SK-N-MC (cell line): ENCODE data around the gene XDH.

Experiments
- DNase-seq: peaks from one replicate; pipeline ENCODE4 v3.0.0-alpha.2; 2011; ENCODE audit warnings: low read depth, low spot score
- H3K27ac ChIP-seq: fragments of 200-600 bp; sonication (generic); 2 replicates; pipeline ENCODE4 v1.5.1; 2016; ENCODE audit warnings: mixed run types
- H3K36me3 ChIP-seq: fragments of 200-600 bp; sonication (generic); 2 replicates; pipeline ENCODE4 v1.6.1; 2017; ENCODE audit warnings: antibody characterized with exemption, low read length, mixed read lengths; ENCODE audit not compliant: insufficient read depth
- H3K4me3 ChIP-seq: fragments of 200-600 bp; sonication (generic); 2 replicates; pipeline ENCODE4 v1.5.1; 2016
- H3K9ac ChIP-seq: fragments of 200-600 bp; sonication (generic); 2 replicates; pipeline ENCODE4 v1.8.0; 2017; ENCODE audit warnings: mixed run types, mixed read lengths; ENCODE audit not compliant: insufficient read length
- H3K9me3 ChIP-seq: fragments of 200-600 bp; sonication (generic); 2 replicates; pipeline ENCODE4 v1.6.1; 2017; ENCODE audit warnings: low read depth, mild to moderate bottlenecking, antibody characterized with exemption, low read length, moderate library complexity, mixed read lengths
- EZH2 ChIP-seq: fragments of 200-600 bp; sonication (generic); IDR thresholded peaks from one replicate; pipeline ENCODE4 v1.6.1; 2017; ENCODE audit warnings: antibody characterized with exemption
- FOXP2 ChIP-seq: optimal IDR thresholded peaks from 2 replicates; pipeline ENCODE3; 2011; ENCODE audit warnings: mild to moderate bottlenecking, moderate library complexity; ENCODE audit not compliant: insufficient read depth; ENCODE audit errors: extremely low read length, control extremely low read depth
- POLR2AphosphoS5 ChIP-seq: IDR thresholded peaks from 2 replicates; pipeline ENCODE4 v1.6.1; 2012; ENCODE audit warnings: mild to moderate bottlenecking, low read depth, low read length, borderline replicate concordance

XDH gene

DNA sequence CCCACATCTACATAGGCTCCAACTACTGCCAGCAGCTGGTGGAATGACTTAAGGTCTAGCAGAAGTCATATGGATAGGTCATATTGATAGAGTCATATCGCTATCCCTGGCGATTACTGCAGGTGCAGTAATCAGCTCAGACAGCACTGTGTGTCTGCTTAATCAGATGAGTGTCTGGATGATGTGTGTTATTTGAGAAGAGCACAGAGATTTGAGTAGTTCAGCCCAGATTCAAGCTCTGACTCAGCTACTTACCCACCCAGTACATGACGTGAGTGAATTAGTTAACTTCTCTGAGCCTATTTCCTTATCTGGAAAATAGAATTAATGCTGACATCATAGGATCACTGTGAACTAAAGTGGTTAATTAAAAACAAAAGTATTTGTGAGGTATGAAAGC lies 101.6 kb downstream of the XDH start:
- Histone ChIP-seq H3K9ac (no peak overlapping the region), H3K27ac (no peak overlapping the region), H3K9me3 (no peaks in the 10 kb centered on the region), H3K36me3 (no peaks in the 10 kb centered on the region), H3K4me3 (no peak overlapping the region)
- TF ChIP-seq EZH2 (no peak), POLR2AphosphoS5 (no peak), FOXP2 (no peak)
- DNase-seq: no peak

DNA sequence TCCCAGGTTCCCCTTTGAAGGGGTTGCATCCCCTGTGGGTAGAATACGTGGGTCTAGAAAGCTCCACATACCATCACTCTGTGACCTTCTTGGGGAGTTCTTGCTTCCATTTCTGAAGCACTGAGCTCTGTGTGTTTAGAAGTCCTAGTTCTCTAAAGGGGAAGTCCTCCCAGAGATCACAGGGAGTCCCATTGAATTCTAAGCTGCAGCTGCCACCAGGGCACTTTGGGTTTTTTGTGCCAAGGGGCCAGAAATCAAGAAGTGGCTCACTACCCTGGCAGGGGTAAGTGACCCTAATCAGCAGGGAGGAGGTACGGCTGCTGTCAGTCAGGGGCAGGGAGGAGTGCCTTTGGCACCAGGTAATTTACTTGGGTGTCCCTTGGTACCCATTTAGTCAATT lies 109.7 kb downstream of the XDH start:
- DNase-seq: no peak
- no peak overlapping the region for H3K27ac ChIP-seq
- no peaks in the 10 kb centered on the region for H3K36me3 ChIP-seq
- no peak overlapping the region for H3K9ac ChIP-seq
- TF ChIP-seq POLR2AphosphoS5 (no peak), FOXP2 (no peak), EZH2 (no peak)
- no peak overlapping the region for H3K4me3 ChIP-seq
- no peaks in the 10 kb centered on the region for H3K9me3 ChIP-seq

DNA sequence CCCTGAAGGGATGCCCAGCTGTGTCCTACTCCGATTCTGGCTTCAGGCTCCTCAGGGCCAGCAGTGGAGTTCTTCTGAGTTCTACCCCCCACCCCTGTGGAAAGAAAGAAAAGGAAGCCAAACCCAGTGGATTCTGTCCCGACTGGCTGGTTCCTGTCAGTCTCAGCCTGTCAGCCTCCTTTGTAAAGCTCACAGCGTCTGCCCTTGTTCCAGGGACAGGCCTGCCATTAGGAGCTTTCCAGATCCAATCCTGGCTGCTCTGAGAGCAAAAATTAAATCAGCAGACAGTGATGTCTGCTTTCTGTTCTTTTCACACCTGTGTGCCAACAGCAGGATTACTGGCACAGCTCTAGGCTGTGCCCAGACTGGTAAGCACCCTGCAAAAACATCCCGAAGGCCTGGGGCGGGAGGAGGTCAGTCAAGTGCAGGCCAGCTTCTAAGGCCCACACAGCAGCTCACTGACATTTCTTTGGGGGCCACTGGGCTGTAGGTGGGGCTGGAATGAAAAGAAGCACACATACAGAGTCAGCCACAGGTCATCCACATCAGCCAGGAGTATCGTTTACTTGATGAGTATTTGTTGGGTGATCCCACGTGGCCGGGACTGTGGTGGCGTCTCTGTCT lies 111.5 kb downstream of the XDH start:
- Histone ChIP-seq H3K9ac (no peak overlapping the region), H3K9me3 (no peaks in the 10 kb centered on the region), H3K27ac (no peak overlapping the region), H3K36me3 (no peaks in the 10 kb centered on the region), H3K4me3 (no peak overlapping the region)
- TF ChIP-seq EZH2: no peak
- DNase-seq: no peak

DNA sequence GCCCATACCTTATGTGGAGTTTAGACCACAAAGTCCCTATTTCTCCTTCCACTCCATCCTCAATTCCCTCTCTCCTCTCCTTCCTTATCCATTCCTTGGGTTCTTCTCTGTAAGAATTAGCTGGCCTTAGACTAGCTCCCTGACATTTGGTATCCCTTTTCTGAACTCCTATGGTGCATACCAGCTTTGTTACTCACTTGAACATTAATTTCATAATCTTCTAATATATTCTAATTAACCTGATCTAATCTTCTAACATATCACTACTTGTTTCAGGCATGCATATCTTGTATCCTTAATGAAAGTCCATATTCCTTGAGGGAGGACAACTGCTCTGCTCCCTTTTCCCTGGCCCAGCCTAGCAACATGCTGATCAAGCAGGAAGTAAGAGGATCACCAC lies 114.2 kb downstream of the XDH start:
- DNase-seq: no peak
- Histone ChIP-seq H3K36me3 (no peaks in the 10 kb centered on the region), H3K27ac (no peak overlapping the region), H3K4me3 (no peak overlapping the region), H3K9me3 (no peaks in the 10 kb centered on the region), H3K9ac (no peak overlapping the region)
- TF ChIP-seq POLR2AphosphoS5: no peak
- no peak for TF ChIP-seq EZH2
- no peak for TF ChIP-seq FOXP2

- no peak for DNase-seq
- Histone ChIP-seq H3K27ac (no peak overlapping the region), H3K4me3 (no peak overlapping the region), H3K36me3 (no peaks in the 10 kb centered on the region), H3K9ac (no peak overlapping the region), H3K9me3 (no peaks in the 10 kb centered on the region)
- TF ChIP-seq POLR2AphosphoS5: no peak
- no peak for TF ChIP-seq FOXP2
- no peak for TF ChIP-seq EZH2
These were observed 115.0 kb downstream of the XDH start for GRCh38 chr2:31299547-31299946.

DNA sequence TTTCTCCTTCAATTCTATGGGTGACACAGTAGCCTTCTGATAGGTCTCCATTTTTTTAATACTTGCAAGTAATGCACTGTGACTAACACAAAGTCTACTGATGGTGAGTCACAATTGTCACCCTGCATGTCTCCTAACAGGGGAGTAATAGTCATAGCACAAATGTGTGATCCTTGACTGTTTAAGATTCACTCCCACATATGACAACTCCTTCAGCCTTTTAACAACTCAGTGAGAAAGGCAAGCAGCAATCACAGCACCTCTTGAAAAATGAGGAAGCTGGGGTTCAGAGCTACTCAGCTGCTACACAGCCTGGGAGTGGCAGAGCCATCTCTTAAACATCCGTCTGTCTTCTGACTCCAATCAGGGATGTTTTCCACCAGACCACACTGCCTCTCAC lies 116.8 kb downstream of the XDH start:
- no peak for TF ChIP-seq POLR2AphosphoS5
- TF ChIP-seq FOXP2: no peak
- TF ChIP-seq EZH2: no peak
- H3K9ac ChIP-seq: no peak overlapping the region
- H3K4me3 ChIP-seq: no peak overlapping the region
- H3K27ac ChIP-seq: no peak overlapping the region
- DNase-seq: no peak
- no peaks in the 10 kb centered on the region for H3K36me3 ChIP-seq
- H3K9me3 ChIP-seq: no peaks in the 10 kb centered on the region

GRCh38 chr2:31296641-31297287 lies 117.8 kb downstream of the XDH start:
- DNase-seq: no peak
- Histone ChIP-seq H3K9ac (no peak overlapping the region), H3K4me3 (no peak overlapping the region), H3K9me3 (no peaks in the 10 kb centered on the region), H3K27ac (no peak overlapping the region), H3K36me3 (no peaks in the 10 kb centered on the region)
- TF ChIP-seq EZH2 (no peak), POLR2AphosphoS5 (no peak), FOXP2 (no peak)

DNA sequence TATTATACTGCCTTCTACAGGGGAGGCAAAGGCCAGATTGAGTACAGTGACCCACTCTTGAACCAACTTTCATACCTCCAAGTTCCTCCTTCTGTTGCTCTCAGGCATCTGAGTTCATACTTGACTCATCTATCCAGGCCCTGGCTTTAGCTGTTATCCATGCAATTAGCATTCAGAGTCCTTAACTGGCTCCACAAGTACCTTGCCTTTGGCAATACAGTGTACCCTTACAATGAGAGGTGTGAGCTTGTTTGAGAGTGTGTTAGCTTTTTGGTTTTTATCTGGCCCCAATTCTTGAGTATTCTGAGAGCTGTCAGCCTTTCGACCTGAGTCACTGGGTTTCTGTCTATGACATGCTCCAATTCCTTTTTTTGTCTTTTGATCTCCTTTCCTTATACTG lies 120.3 kb downstream of the XDH start:
- no peak overlapping the region for H3K27ac ChIP-seq
- DNase-seq: no peak
- H3K36me3 ChIP-seq: no peaks in the 10 kb centered on the region
- no peaks in the 10 kb centered on the region for H3K9me3 ChIP-seq
- H3K9ac ChIP-seq: no peak overlapping the region
- no peak overlapping the region for H3K4me3 ChIP-seq
- no peak for TF ChIP-seq POLR2AphosphoS5
- no peak for TF ChIP-seq EZH2
- TF ChIP-seq FOXP2: no peak

- Histone ChIP-seq H3K9ac (no peak overlapping the region), H3K27ac (0 out of 2 replicates have a peak overlapping the region, but pooled peaks have one; percentile 10), H3K9me3 (no peaks in the 10 kb centered on the region), H3K36me3 (no peaks in the 10 kb centered on the region), H3K4me3 (peak overlapping the region; percentile 56)
- DNase-seq: peak; percentile 88
- TF ChIP-seq FOXP2 (peak; percentile 82), POLR2AphosphoS5 (peak; percentile 58; the same call in 1 of the 2 replicates), EZH2 (no peak)
These were observed 126.9 kb downstream of the XDH start for GRCh38 chr2:31287654-31288053.
